HEK293 (cell line): ENCODE results near the gene VMO1.

ENCODE experiments used
- ATF2 ChIP-seq: fragments of 450-650 bp; formaldehyde crosslinking; IDR thresholded peaks from 2 replicates; pipeline ENCODE4 v1.5.1; 2016; ENCODE audit warnings: missing biosample characterization, missing genetic modification characterization, low read depth
- BCL11B ChIP-seq: fragments of 450-650 bp; formaldehyde crosslinking; IDR thresholded peaks from 2 replicates; pipeline ENCODE4 v1.5.1; 2016; ENCODE audit warnings: low read depth, missing biosample characterization, missing genetic modification characterization
- GLIS2 ChIP-seq: fragments of 450-650 bp; formaldehyde crosslinking; IDR thresholded peaks from 2 replicates; pipeline ENCODE4 v1.5.1; 2016; ENCODE audit warnings: missing biosample characterization, missing genetic modification characterization
- KLF1 ChIP-seq: fragments of 450-650 bp; formaldehyde crosslinking; IDR thresholded peaks from 2 replicates; pipeline ENCODE4 v1.5.1; 2016; ENCODE audit warnings: missing biosample characterization, missing genetic modification characterization
- PRDM1 ChIP-seq: fragments of 450-650 bp; formaldehyde crosslinking; IDR thresholded peaks from 2 replicates; pipeline ENCODE4; 2016; ENCODE audit warnings: missing biosample characterization, missing genetic modification characterization
- ZBTB48 ChIP-seq: fragments of 450-650 bp; formaldehyde crosslinking; IDR thresholded peaks from 2 replicates; pipeline ENCODE4 v1.5.1; 2016; ENCODE audit warnings: missing biosample characterization, missing genetic modification characterization
- ZEB2 ChIP-seq: fragments of 450-650 bp; formaldehyde crosslinking; IDR thresholded peaks from 2 replicates; pipeline ENCODE4 v1.5.1; 2016; ENCODE audit warnings: missing biosample characterization, missing genetic modification characterization
- ZNF157 ChIP-seq: fragments of 450-650 bp; formaldehyde crosslinking; IDR thresholded peaks from 2 replicates; pipeline ENCODE4 v1.5.1; 2016; ENCODE audit warnings: missing biosample characterization, missing genetic modification characterization
- ZNF16 ChIP-seq: fragments of 450-650 bp; formaldehyde crosslinking; IDR thresholded peaks from 2 replicates; pipeline ENCODE4 v1.5.1; 2016; ENCODE audit warnings: low read depth, missing biosample characterization, missing genetic modification characterization
- ZNF18 ChIP-seq: fragments of 450-650 bp; formaldehyde crosslinking; IDR thresholded peaks from 2 replicates; pipeline ENCODE4 v1.5.1; 2016; ENCODE audit warnings: missing biosample characterization, missing genetic modification characterization
- ZNF280C ChIP-seq: fragments of 450-650 bp; formaldehyde crosslinking; IDR thresholded peaks from 2 replicates; pipeline ENCODE4 v1.5.1; 2016; ENCODE audit warnings: missing biosample characterization, missing genetic modification characterization
- ZNF416 ChIP-seq: fragments of 450-650 bp; formaldehyde crosslinking; IDR thresholded peaks from 2 replicates; pipeline ENCODE4 v1.5.1; 2016; ENCODE audit warnings: missing biosample characterization, missing genetic modification characterization
- ZNF510 ChIP-seq: fragments of 450-650 bp; formaldehyde crosslinking; IDR thresholded peaks from 2 replicates; pipeline ENCODE4 v1.5.1; 2018; ENCODE audit warnings: mild to moderate bottlenecking, missing genetic modification characterization, missing biosample characterization; ENCODE audit not compliant: insufficient replicate concordance
- ZNF514 ChIP-seq: fragments of 450-650 bp; formaldehyde crosslinking; IDR thresholded peaks from 2 replicates; pipeline ENCODE4 v1.5.1; 2016; ENCODE audit warnings: missing biosample characterization, missing genetic modification characterization
- ZNF529 ChIP-seq: fragments of 450-650 bp; formaldehyde crosslinking; IDR thresholded peaks from 2 replicates; pipeline ENCODE4 v1.5.1; 2017; ENCODE audit warnings: missing genetic modification characterization, missing biosample characterization; ENCODE audit not compliant: insufficient replicate concordance
- ZNF571 ChIP-seq: fragments of 450-650 bp; formaldehyde crosslinking; IDR thresholded peaks from 2 replicates; pipeline ENCODE4 v1.5.0; 2017; ENCODE audit warnings: missing biosample characterization, missing genetic modification characterization
- ZNF610 ChIP-seq: fragments of 450-650 bp; formaldehyde crosslinking; IDR thresholded peaks from 2 replicates; pipeline ENCODE4 v1.5.1; 2016; ENCODE audit warnings: missing biosample characterization, missing genetic modification characterization, borderline replicate concordance
- ZNF623 ChIP-seq: fragments of 450-650 bp; formaldehyde crosslinking; IDR thresholded peaks from 2 replicates; pipeline ENCODE4 v1.5.1; 2016; ENCODE audit warnings: missing biosample characterization, missing genetic modification characterization
- ZNF658 ChIP-seq: fragments of 450-650 bp; formaldehyde crosslinking; IDR thresholded peaks from 2 replicates; pipeline ENCODE4; 2016; ENCODE audit warnings: missing biosample characterization, missing genetic modification characterization
- ZNF660 ChIP-seq: fragments of 450-650 bp; IDR thresholded peaks from 2 replicates; pipeline ENCODE4 v1.5.1; 2018; ENCODE audit warnings: missing biosample characterization, mild to moderate bottlenecking, missing genetic modification characterization
- ZNF692 ChIP-seq: fragments of 450-650 bp; formaldehyde crosslinking; IDR thresholded peaks from 2 replicates; pipeline ENCODE4 v1.5.1; 2016; ENCODE audit warnings: missing biosample characterization, missing genetic modification characterization
- ZNF791 ChIP-seq: fragments of 450-650 bp; formaldehyde crosslinking; IDR thresholded peaks from 2 replicates; pipeline ENCODE4 v1.5.1; 2016; ENCODE audit warnings: missing biosample characterization, missing genetic modification characterization
- ZNF792 ChIP-seq: fragments of 450-650 bp; formaldehyde crosslinking; IDR thresholded peaks from 2 replicates; pipeline ENCODE4 v1.5.1; 2016; ENCODE audit warnings: missing biosample characterization, missing genetic modification characterization
- TF ChIP-seq, protein P1 (sequence below): fragments of 450-650 bp; formaldehyde crosslinking; IDR thresholded peaks from 2 replicates; pipeline ENCODE4 v1.5.1; 2016; ENCODE audit warnings: missing biosample characterization, missing genetic modification characterization
- TF ChIP-seq, protein P2 (sequence below): IDR thresholded peaks from 2 replicates; pipeline ENCODE4 v1.6.1; 2011; ENCODE audit warnings: mild to moderate bottlenecking, low read depth, low read length, borderline replicate concordance
- TF ChIP-seq, protein P3 (sequence below): fragments of 450-650 bp; formaldehyde crosslinking; IDR thresholded peaks from 2 replicates; pipeline ENCODE4 v1.5.1; 2016; ENCODE audit warnings: missing biosample characterization, missing genetic modification characterization

The VMO1 gene

GRCh38 chr17:4739122-4740024 is 46.8 kb downstream of the VMO1 start, which contains the start of the genes CXCL16 and ZMYND15 (continued):
- TF ChIP-seq ZNF514 (tag by site-specific recombination) (no peak), ZNF692 (tag by site-specific recombination) (no peak), GLIS2 (tag by site-specific recombination) (peak; percentile 16; the same call in 1 of the 2 replicates), ZNF529 (tag by site-specific recombination) (no peak), ZNF658 (tag by site-specific recombination) (no peak), KLF1 (tag by site-specific recombination) (no peak), ATF2 (tag by site-specific recombination) (no peak), ZNF416 (tag by site-specific recombination) (no peak), ZNF16 (tag by site-specific recombination) (no peak), ZNF610 (tag by site-specific recombination) (no peak), ZBTB48 (tag by site-specific recombination) (0 out of 2 replicates have a peak, but pooled peaks have one; percentile 37), ZNF791 (no peak), ZNF623 (tag by site-specific recombination) (no peak), ZNF660 (tag by site-specific recombination) (no peak), ZNF792 (no peak), BCL11B (tag by site-specific recombination) (no peak), ZNF571 (tag by site-specific recombination) (no peak), ZNF510 (tag by site-specific recombination) (no peak), ZEB2 (peak; percentile 42; the same call in 1 of the 2 replicates), ZNF18 (no peak), PRDM1 (tag by site-specific recombination) (no peak), ZNF280C (tag by site-specific recombination) (no peak), ZNF157 (no peak)
- TF ChIP-seq, protein P1, sequence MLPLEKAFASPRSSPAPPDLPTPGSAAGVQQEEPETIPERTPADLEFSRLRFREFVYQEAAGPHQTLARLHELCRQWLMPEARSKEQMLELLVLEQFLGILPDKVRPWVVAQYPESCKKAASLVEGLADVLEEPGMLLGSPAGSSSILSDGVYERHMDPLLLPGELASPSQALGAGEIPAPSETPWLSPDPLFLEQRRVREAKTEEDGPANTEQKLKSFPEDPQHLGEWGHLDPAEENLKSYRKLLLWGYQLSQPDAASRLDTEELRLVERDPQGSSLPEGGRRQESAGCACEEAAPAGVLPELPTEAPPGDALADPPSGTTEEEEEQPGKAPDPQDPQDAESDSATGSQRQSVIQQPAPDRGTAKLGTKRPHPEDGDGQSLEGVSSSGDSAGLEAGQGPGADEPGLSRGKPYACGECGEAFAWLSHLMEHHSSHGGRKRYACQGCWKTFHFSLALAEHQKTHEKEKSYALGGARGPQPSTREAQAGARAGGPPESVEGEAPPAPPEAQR (tag by site-specific recombination): no peak
- TF ChIP-seq, protein P2, sequence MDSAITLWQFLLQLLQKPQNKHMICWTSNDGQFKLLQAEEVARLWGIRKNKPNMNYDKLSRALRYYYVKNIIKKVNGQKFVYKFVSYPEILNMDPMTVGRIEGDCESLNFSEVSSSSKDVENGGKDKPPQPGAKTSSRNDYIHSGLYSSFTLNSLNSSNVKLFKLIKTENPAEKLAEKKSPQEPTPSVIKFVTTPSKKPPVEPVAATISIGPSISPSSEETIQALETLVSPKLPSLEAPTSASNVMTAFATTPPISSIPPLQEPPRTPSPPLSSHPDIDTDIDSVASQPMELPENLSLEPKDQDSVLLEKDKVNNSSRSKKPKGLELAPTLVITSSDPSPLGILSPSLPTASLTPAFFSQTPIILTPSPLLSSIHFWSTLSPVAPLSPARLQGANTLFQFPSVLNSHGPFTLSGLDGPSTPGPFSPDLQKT: no peak
- TF ChIP-seq, protein P3, sequence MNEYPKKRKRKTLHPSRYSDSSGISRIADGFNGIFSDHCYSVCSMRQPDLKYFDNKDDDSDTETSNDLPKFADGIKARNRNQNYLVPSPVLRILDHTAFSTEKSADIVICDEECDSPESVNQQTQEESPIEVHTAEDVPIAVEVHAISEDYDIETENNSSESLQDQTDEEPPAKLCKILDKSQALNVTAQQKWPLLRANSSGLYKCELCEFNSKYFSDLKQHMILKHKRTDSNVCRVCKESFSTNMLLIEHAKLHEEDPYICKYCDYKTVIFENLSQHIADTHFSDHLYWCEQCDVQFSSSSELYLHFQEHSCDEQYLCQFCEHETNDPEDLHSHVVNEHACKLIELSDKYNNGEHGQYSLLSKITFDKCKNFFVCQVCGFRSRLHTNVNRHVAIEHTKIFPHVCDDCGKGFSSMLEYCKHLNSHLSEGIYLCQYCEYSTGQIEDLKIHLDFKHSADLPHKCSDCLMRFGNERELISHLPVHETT: no peak
